Occipital lobe (tissue), 2 donors: ENCODE results near the gene MYH14. TPM values are rescaled to one million over a fixed set of nuclear protein-coding genes. Genes with fewer than 3 reads are reported as not detected.
A peak's percentile ranks its signal among the peaks of the same experiment; 100 is the strongest.
"Not testable (repeated sequence)": the region's sequence is repeated elsewhere in the genome, so short reads cannot be mapped to it uniquely, and the experiment has no call there.

Experiments used
- DNase-seq: peaks from one replicate; lab custom pipeline; 2025; lab: John Stamatoyannopoulos, UW
- total RNA-seq: library from RNA; depleted of rRNA; stranded (reverse); fragments of >200 nt; gene quantifications from one replicate; pipeline ENCODE4 v1.2.3, GENCODE V29; 2014

MYH14 gene
- total RNA-seq, 1 donor from 2014 or later = 0.94 TPM

GRCh38 chr19:50317115-50317514, 113.7 kb downstream of the MYH14 start:
- DNase-seq = no peak

- no peak for DNase-seq
Observed at GRCh38 chr19:50318438-50318837, 115.0 kb downstream of the MYH14 start.

GRCh38 chr19:50319156-50319555, 115.7 kb downstream of the MYH14 start:
- no peak for DNase-seq

GRCh38 chr19:50320051-50320450, 116.6 kb downstream of the MYH14 start:
- DNase-seq = no peak

GRCh38 chr19:50320596-50320995, 117.2 kb downstream of the MYH14 start:
- DNase-seq = no peak

- no peak for DNase-seq
Observed at GRCh38 chr19:50321831-50322230, 118.4 kb downstream of the MYH14 start.

GRCh38 chr19:50322234-50322633, 118.8 kb downstream of the MYH14 start:
- no peak for DNase-seq

- DNase-seq = no peak
Observed at GRCh38 chr19:50322931-50323781, 119.7 kb downstream of the MYH14 start.

GRCh38 chr19:50323782-50324133, 120.3 kb downstream of the MYH14 start:
- DNase-seq = no peak

GRCh38 chr19:50324331-50324730, 120.9 kb downstream of the MYH14 start:
- DNase-seq = no peak

- peak; percentile 64 for DNase-seq
Observed at GRCh38 chr19:50325310-50326100, 122.1 kb downstream of the MYH14 start.

GRCh38 chr19:50326101-50326664, 122.8 kb downstream of the MYH14 start:
- DNase-seq = no peak

- DNase-seq = no peak
Observed at GRCh38 chr19:50327013-50327412, 123.6 kb downstream of the MYH14 start.

GRCh38 chr19:50327461-50328223, 124.2 kb downstream of the MYH14 start:
- DNase-seq = no peak

- no peak for DNase-seq
Observed at GRCh38 chr19:50328224-50328872, 124.9 kb downstream of the MYH14 start.

GRCh38 chr19:50328873-50329145, 125.4 kb downstream of the MYH14 start:
- DNase-seq = no peak

GRCh38 chr19:50329146-50329925, 125.9 kb downstream of the MYH14 start, which contains the start of gene KCNC3:
TSS of gene KCNC3 (minus strand) at chr19:50329377. CDS start at chr19:50329082, 295 bp downstream.
- DNase-seq = peak; percentile 100

- DNase-seq = not testable (repeated sequence)
Observed at GRCh38 chr19:50329926-50330294, 126.5 kb downstream of the MYH14 start.

GRCh38 chr19:50330365-50331078, 127.1 kb downstream of the MYH14 start:
- peak; percentile 87 for DNase-seq
